Type B pancreatic cell (in vitro differentiated cells): ENCODE data around the gene ZNF8. TPM values are rescaled to one million over a fixed set of nuclear protein-coding genes. Genes with fewer than 3 reads are reported as not detected.

ENCODE experiments used
- DNase-seq: peaks from one replicate; pipeline ENCODE4 v3.0.0; 2021; ENCODE audit warnings: mixed read lengths; ENCODE audit not compliant: unreplicated experiment; ENCODE audit errors: extremely low spot score
- H3K27ac Mint-ChIP-seq: 2 replicates; pipeline ENCODE4 v1.8.0; 2021; ENCODE audit warnings: mild to moderate bottlenecking, mixed read lengths
- H3K27me3 Mint-ChIP-seq: 2 replicates; pipeline ENCODE4 v1.8.0; 2021; ENCODE audit warnings: mixed read lengths
- H3K36me3 Mint-ChIP-seq: 2 replicates; pipeline ENCODE4 v1.8.0; 2021; ENCODE audit warnings: mixed read lengths
- H3K4me1 Mint-ChIP-seq: one replicate; pipeline ENCODE4 v1.8.0; 2021; ENCODE audit warnings: mixed read lengths; ENCODE audit not compliant: unreplicated experiment
- H3K4me3 Mint-ChIP-seq: 2 replicates; pipeline ENCODE4 v1.8.0; 2021; ENCODE audit warnings: mild to moderate bottlenecking, mixed read lengths
- H3K9me3 Mint-ChIP-seq: 2 replicates; pipeline ENCODE4 v1.8.0; 2021; ENCODE audit warnings: mixed read lengths
- total RNA-seq: library from RNA; stranded (reverse); gene quantifications from 2 replicates; pipeline ENCODE4 v1.2.1, GENCODE V29; 2021; ENCODE audit warnings: low replicate concordance
- TF ChIP-seq, protein P1 (sequence below): fragments of 200-600 bp; sonication (generic); conservative IDR thresholded peaks from 2 replicates; pipeline ENCODE4 v1.5.0; 2021; ENCODE audit warnings: antibody characterized with exemption, mild to moderate bottlenecking

ZNF8 gene
- total RNA-seq, 1 donor from 2014 or later: 16.4 TPM

DNA sequence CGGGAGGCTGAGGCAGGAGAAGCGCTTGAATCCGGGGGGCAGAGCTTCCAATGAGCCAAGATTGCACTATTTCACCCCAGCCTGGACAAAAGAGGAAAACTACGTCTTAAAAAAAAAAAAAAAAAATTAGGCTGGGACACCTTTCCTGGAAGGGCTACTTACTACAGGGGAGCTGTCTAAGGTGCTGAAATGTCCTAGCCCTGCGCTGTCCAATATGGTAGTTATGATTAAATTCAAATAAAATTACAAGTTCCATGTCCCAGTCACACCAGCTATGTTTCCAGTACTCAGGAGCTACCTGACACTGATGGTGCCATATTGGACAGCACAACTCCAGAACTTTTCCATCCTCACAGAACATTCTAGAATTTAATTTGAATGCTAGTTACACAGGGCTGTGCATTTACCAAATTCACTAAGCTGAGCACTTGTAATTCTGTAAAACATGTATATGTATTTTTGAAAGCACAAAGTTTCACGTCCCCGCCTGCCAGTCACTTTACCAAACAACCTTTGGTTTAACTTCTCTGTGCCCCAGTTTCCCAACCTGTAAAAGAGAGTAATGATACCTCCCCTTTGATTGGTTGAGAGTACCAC lies 38.8 kb downstream of the ZNF8 start:
- no peaks in the 10 kb centered on the region for H3K9me3 Mint-ChIP-seq
- H3K4me1 Mint-ChIP-seq: no peaks in the 10 kb centered on the region
- H3K27me3 Mint-ChIP-seq: no peaks in the 10 kb centered on the region
- H3K27ac Mint-ChIP-seq: no peak overlapping the region
- peaks cover 16% of the 10 kb centered on the region for H3K36me3 Mint-ChIP-seq
- TF ChIP-seq, protein P1, sequence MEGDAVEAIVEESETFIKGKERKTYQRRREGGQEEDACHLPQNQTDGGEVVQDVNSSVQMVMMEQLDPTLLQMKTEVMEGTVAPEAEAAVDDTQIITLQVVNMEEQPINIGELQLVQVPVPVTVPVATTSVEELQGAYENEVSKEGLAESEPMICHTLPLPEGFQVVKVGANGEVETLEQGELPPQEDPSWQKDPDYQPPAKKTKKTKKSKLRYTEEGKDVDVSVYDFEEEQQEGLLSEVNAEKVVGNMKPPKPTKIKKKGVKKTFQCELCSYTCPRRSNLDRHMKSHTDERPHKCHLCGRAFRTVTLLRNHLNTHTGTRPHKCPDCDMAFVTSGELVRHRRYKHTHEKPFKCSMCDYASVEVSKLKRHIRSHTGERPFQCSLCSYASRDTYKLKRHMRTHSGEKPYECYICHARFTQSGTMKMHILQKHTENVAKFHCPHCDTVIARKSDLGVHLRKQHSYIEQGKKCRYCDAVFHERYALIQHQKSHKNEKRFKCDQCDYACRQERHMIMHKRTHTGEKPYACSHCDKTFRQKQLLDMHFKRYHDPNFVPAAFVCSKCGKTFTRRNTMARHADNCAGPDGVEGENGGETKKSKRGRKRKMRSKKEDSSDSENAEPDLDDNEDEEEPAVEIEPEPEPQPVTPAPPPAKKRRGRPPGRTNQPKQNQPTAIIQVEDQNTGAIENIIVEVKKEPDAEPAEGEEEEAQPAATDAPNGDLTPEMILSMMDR: no peak
- no peak for DNase-seq
- H3K4me3 Mint-ChIP-seq: no peak overlapping the region

DNA sequence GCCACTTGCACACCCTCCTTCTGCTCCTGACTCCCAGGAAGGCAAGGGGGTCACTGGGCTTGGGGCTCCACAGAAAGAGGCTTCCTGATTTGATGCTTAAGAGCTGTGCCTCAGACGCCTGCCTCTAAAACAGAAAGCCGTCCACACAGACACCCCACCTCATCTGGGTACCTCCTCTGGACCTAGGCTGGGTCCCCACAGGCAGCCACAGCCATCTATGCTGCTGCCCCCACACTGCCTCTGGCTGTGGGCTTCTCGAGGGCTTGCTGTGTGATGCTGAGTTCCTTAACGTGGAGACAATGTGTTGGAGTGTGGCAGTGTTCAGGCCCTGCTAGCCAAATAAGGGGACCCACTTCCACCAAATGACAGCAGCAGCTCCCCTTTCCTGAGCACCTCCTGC lies 39.5 kb downstream of the ZNF8 start:
- DNase-seq: no peak

DNA sequence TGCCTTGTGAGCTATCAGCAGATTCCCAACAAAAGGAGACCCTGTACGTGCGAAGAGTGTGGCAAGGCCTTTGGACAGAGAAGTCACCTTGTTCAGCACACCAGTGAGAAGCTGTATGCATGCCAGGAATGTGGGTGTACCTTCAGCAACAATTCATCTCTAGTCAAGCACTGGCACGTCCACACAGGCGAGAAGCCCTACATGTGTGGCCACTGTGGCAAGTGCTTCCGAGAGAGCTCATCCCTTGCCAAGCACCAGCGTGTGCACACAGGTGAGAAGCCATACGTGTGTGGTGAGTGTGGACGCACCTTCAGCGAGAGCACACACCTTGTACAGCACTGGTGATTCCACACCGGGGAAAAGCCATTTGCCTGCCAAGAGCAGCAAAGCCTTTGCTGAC lies 40.5 kb downstream of the ZNF8 start:
- H3K4me3 Mint-ChIP-seq: no peak overlapping the region
- TF ChIP-seq, protein P1: no peak

More for the DNA sequence above, 39.5 kb downstream of the ZNF8 start:
- Mint-ChIP-seq H3K4me3 (no peak overlapping the region), H3K36me3 (peaks cover 11% of the 10 kb centered on the region), H3K27me3 (no peaks in the 10 kb centered on the region), H3K9me3 (no peaks in the 10 kb centered on the region), H3K27ac (no peak overlapping the region), H3K4me1 (no peaks in the 10 kb centered on the region)
- TF ChIP-seq, protein P1: no peak

DNA sequence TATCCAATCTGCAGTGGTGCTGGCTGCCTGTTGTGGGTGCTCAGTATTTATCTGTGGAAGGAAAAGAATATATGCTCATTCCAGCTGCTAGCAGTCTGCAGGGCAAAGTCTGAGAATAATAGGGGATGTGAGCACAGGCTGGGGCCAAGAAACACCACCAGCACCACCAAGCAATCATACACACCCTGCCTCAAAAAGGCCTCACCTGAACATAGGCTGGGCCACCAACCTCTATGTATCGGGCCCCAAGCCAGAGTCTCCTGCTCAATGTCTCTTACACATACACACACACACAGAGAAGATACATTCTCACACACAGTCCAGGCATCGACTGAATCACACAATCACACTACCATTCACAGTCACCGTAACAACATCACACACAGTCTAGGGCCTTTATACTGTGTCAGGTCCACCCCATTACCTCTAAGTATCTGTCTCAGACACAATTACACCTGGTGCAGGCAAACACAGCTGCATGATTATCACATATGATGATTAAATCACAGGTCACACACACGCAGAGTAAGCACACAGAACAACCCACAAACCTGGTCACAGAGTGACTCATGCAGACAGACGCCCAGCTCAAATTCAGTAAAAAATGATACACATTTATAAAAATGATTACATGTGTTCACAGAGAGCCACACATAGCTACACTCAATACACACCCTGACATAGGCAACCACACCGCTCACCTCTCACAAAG lies 46.7 kb downstream of the ZNF8 start:
- H3K4me3 Mint-ChIP-seq: no peak overlapping the region
- H3K27ac Mint-ChIP-seq: no peak overlapping the region
- no peaks in the 10 kb centered on the region for H3K9me3 Mint-ChIP-seq
- H3K36me3 Mint-ChIP-seq: no peaks in the 10 kb centered on the region
- H3K27me3 Mint-ChIP-seq: no peaks in the 10 kb centered on the region
- DNase-seq: no peak
- TF ChIP-seq, protein P1: no peak
- peaks cover 11% of the 10 kb centered on the region for H3K4me1 Mint-ChIP-seq

More for the DNA sequence above, 40.5 kb downstream of the ZNF8 start:
- no peaks in the 10 kb centered on the region for H3K27me3 Mint-ChIP-seq
- no peak overlapping the region for H3K27ac Mint-ChIP-seq
- peaks cover 6% of the 10 kb centered on the region for H3K36me3 Mint-ChIP-seq
- H3K4me1 Mint-ChIP-seq: no peaks in the 10 kb centered on the region
- no peaks in the 10 kb centered on the region for H3K9me3 Mint-ChIP-seq
- no peak for DNase-seq

DNA sequence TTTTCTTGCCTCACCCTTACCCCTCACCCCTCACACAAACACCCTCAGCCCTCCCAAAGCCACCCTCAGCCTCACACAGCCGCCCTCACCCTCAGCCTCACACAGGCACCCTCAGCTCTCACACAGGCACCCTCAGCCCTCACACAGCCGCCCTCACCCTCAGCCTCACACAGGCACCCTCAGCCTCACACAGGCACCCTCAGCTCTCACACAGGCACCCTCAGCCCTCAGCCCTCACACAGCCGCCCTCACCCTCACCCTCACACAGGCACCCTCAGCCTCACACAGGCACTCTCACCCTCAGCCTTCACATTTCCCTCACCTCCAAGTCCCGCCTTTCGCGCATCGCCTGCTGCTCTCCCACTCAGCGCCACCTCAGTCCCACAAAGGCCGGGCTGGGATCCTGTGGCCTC lies 47.8 kb downstream of the ZNF8 start:
- Mint-ChIP-seq H3K36me3 (no peaks in the 10 kb centered on the region), H3K9me3 (no peaks in the 10 kb centered on the region), H3K4me3 (no peak overlapping the region), H3K27me3 (no peaks in the 10 kb centered on the region), H3K27ac (no peak overlapping the region), H3K4me1 (peaks cover 11% of the 10 kb centered on the region)
- DNase-seq: no peak
- TF ChIP-seq, protein P1: no peak
